HG03095 (cell line): ENCODE data around the gene TMEM120B.

Experiments
- ATAC-seq: cut with Tn5 transposase; IDR thresholded peaks from one replicate; pipeline ENCODE4 v1.9.1; 2021; ENCODE audit warnings: moderate library complexity; ENCODE audit not compliant: unreplicated experiment

Gene TMEM120B

GRCh38 chr12:121812921-121813896 is 100.7 kb downstream of the TMEM120B start:
- ATAC-seq, result no peak

GRCh38 chr12:121813951-121814350 is 101.4 kb downstream of the TMEM120B start:
- no peak for ATAC-seq

- no peak for ATAC-seq
These were observed 102.0 kb downstream of the TMEM120B start for GRCh38 chr12:121814429-121815119.

- no peak for ATAC-seq
These were observed 102.7 kb downstream of the TMEM120B start for GRCh38 chr12:121815263-121815662.

GRCh38 chr12:121816925-121817647 is 104.5 kb downstream of the TMEM120B start:
- ATAC-seq, result no peak

GRCh38 chr12:121817648-121818043 is 105.1 kb downstream of the TMEM120B start:
- ATAC-seq, result no peak

- ATAC-seq, result no peak
These were observed 106.8 kb downstream of the TMEM120B start for GRCh38 chr12:121819212-121819949.

- ATAC-seq, result no peak
These were observed 107.5 kb downstream of the TMEM120B start for GRCh38 chr12:121820056-121820455.

GRCh38 chr12:121822393-121823100 is 110.0 kb downstream of the TMEM120B start:
- no peak for ATAC-seq

GRCh38 chr12:121823101-121823726 is 110.7 kb downstream of the TMEM120B start:
- no peak for ATAC-seq

GRCh38 chr12:121823727-121824115 is 111.2 kb downstream of the TMEM120B start:
- no peak for ATAC-seq

GRCh38 chr12:121825041-121825523 is 112.5 kb downstream of the TMEM120B start:
- no peak for ATAC-seq

- no peak for ATAC-seq
These were observed 114.0 kb downstream of the TMEM120B start for GRCh38 chr12:121826318-121827150.

- ATAC-seq, result no peak
These were observed 115.0 kb downstream of the TMEM120B start for GRCh38 chr12:121827351-121828099.

GRCh38 chr12:121828306-121828705 is 115.8 kb downstream of the TMEM120B start:
- ATAC-seq, result no peak

GRCh38 chr12:121828826-121829225 is 116.3 kb downstream of the TMEM120B start:
- ATAC-seq, result no peak

GRCh38 chr12:121829250-121829918 is 116.8 kb downstream of the TMEM120B start:
- no peak for ATAC-seq
